Esophagus mucosa (tissue), 1 donor: Measurements from ENCODE around the gene RAB27B. TPM values are rescaled to one million over a fixed set of nuclear protein-coding genes. Genes with fewer than 3 reads are reported as not detected.

Experiments used
- ATAC-seq: fragments of 200-7000 bp; cut with Tn5 transposase; one replicate; pipeline ENCODE4 v1.9.1; 2020
- total RNA-seq: library from RNA; stranded (reverse); gene quantifications from one replicate; pipeline ENCODE4 v1.2.4, GENCODE V29; 2023
- donor health status: DM: yes; HTN: yes; CAD: no.

The RAB27B gene
- total RNA-seq, 1 donor from 2014 or later: 35.3 TPM

GRCh38 chr18:54914816-54915215 lies 86.5 kb downstream of the RAB27B start:
- ATAC-seq: no peak

- ATAC-seq: no peak
These were observed 88.2 kb downstream of the RAB27B start for GRCh38 chr18:54916507-54916906.

- ATAC-seq: no peak
These were observed 89.8 kb downstream of the RAB27B start for GRCh38 chr18:54918060-54918459.

GRCh38 chr18:54919412-54919811 lies 91.1 kb downstream of the RAB27B start:
- ATAC-seq: no peak

- ATAC-seq: no peak
These were observed 95.2 kb downstream of the RAB27B start for GRCh38 chr18:54923339-54923956.

- ATAC-seq: no peak
These were observed 96.7 kb downstream of the RAB27B start for GRCh38 chr18:54924948-54925347.

- ATAC-seq: no peak
These were observed 98.5 kb downstream of the RAB27B start for GRCh38 chr18:54926593-54927325.

GRCh38 chr18:54928236-54928635 lies 100.0 kb downstream of the RAB27B start:
- no peak for ATAC-seq

- no peak for ATAC-seq
These were observed 102.9 kb downstream of the RAB27B start for GRCh38 chr18:54931152-54931551.

GRCh38 chr18:54932472-54932871 lies 104.2 kb downstream of the RAB27B start:
- no peak for ATAC-seq

- ATAC-seq: no peak
These were observed 110.2 kb downstream of the RAB27B start for GRCh38 chr18:54938506-54938905.

GRCh38 chr18:54939361-54939917 lies 111.2 kb downstream of the RAB27B start:
- no peak for ATAC-seq

GRCh38 chr18:54942144-54942543 lies 113.9 kb downstream of the RAB27B start:
- ATAC-seq: no peak

GRCh38 chr18:54942569-54942968 lies 114.3 kb downstream of the RAB27B start:
- no peak for ATAC-seq

Other genes starting within 250 kb of the RAB27B start
- gene DYNAP, start 237.2 kb upstream of the RAB27B start, total RNA-seq: 26.2 TPM
- gene CCDC68, start 131.0 kb downstream of the RAB27B start, total RNA-seq: 1.5 TPM